ENCODE measurements around the gene RHOT2.

DNA sequence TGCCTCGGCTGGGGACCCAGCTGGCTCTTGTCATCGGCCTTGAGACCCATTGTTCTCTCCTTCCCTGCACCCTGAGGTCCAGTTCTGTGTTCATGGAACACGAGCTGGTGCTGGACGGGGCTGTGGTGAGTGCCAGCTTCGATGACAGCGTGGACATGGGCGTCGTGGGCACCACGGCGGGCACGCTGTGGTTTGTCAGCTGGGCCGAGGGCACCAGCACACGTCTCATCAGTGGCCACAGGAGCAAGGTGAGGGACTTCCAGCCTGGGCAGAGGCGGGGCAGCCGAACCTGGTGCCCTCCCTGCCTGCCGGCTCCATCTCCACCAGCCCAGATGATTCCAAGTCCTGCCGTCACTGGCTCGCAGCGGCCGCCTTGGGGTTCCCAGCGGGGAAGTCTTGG is 5.3 kb upstream of the RHOT2 start:
- no peak for TF ChIP-seq EZH2 (IDR thresholded peaks at IDR 0.05; ENCODE audit: borderline replicate concordance, low read length)
- TF ChIP-seq CTCF (conservative IDR thresholded peaks at IDR 0.05 in 1 of 2, IDR thresholded peaks at IDR 0.05 in 1 of 2; ENCODE audit: extremely low read depth in 1 of 2, insufficient read depth in 1 of 2, low read depth in 1 of 2, low read length in 2 of 2), result no peak
